Ishikawa (cell line): ENCODE measurements around the gene NMUR1.

Source experiments
- CEBPB ChIP-seq: IDR thresholded peaks from 2 replicates; pipeline ENCODE4 v1.6.1; 2012
- CREB1 ChIP-seq: IDR thresholded peaks from 2 replicates; pipeline ENCODE4 v1.6.1; 2012; ENCODE audit warnings: low read depth
- EGR1 ChIP-seq: IDR thresholded peaks from 2 replicates; pipeline ENCODE4 v1.6.1; 2012
- EP300 ChIP-seq: IDR thresholded peaks from 2 replicates; pipeline ENCODE4 v1.6.1; 2012; ENCODE audit warnings: borderline replicate concordance
- FOXM1 ChIP-seq: IDR thresholded peaks from 2 replicates; pipeline ENCODE4 v1.6.1; 2012; ENCODE audit warnings: low read depth, borderline replicate concordance
- MAX ChIP-seq: IDR thresholded peaks from 2 replicates; pipeline ENCODE4 v1.6.1; 2012
- NFIC ChIP-seq: IDR thresholded peaks from 2 replicates; pipeline ENCODE4 v1.6.1; 2012
- RAD21 ChIP-seq: IDR thresholded peaks from 2 replicates; pipeline ENCODE4 v1.6.1; 2012; ENCODE audit warnings: low read depth
- REST ChIP-seq: IDR thresholded peaks from 2 replicates; pipeline ENCODE4 v1.6.1; 2012; ENCODE audit warnings: low read depth, mild to moderate bottlenecking
- TAF1 ChIP-seq: IDR thresholded peaks from 2 replicates; pipeline ENCODE4 v1.6.1; 2012; ENCODE audit warnings: low read depth, mild to moderate bottlenecking
- TCF12 ChIP-seq: IDR thresholded peaks from 2 replicates; pipeline ENCODE4 v1.6.1; 2012; ENCODE audit warnings: low read depth
- TEAD4 ChIP-seq: IDR thresholded peaks from 2 replicates; pipeline ENCODE4 v1.6.1; 2012
- USF1 ChIP-seq: IDR thresholded peaks from 2 replicates; pipeline ENCODE4 v1.6.1; 2012
- YY1 ChIP-seq: IDR thresholded peaks from 2 replicates; pipeline ENCODE4 v1.6.1; 2012; ENCODE audit warnings: low read depth
- ZBTB7A ChIP-seq: IDR thresholded peaks from 2 replicates; pipeline ENCODE4 v1.6.1; 2012; ENCODE audit warnings: low read depth

Gene NMUR1, protein sequence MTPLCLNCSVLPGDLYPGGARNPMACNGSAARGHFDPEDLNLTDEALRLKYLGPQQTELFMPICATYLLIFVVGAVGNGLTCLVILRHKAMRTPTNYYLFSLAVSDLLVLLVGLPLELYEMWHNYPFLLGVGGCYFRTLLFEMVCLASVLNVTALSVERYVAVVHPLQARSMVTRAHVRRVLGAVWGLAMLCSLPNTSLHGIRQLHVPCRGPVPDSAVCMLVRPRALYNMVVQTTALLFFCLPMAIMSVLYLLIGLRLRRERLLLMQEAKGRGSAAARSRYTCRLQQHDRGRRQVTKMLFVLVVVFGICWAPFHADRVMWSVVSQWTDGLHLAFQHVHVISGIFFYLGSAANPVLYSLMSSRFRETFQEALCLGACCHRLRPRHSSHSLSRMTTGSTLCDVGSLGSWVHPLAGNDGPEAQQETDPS

GRCh38 chr2:231530099-231531011, at the start of gene NMUR1:
NMUR1 (minus strand) TSS chr2:231530445; CDS start chr2:231530361, 84 bp downstream.
- TF ChIP-seq CREB1 (no peak), EP300 (no peak), RAD21 (peak; percentile 57; the same call in 1 of the 2 replicates), EGR1 (no peak), NFIC (no peak), FOXM1 (no peak), YY1 (no peak), TAF1 (no peak), TEAD4 (no peak), ZBTB7A (0 out of 2 replicates have a peak, but pooled peaks have one; percentile 65), CEBPB (no peak), USF1 (no peak), TCF12 (no peak), MAX (0 out of 2 replicates have a peak, but pooled peaks have one; percentile 15), REST (no peak)

GRCh38 chr2:231579560-231579959, 49.3 kb upstream of the NMUR1 start:
- TF ChIP-seq TAF1 = no peak
- TF ChIP-seq USF1 = no peak
- TF ChIP-seq FOXM1 = no peak
- TF ChIP-seq RAD21 = no peak
- no peak for TF ChIP-seq CREB1
- TF ChIP-seq YY1 = no peak
- no peak for TF ChIP-seq MAX
- TF ChIP-seq REST = no peak

DNA sequence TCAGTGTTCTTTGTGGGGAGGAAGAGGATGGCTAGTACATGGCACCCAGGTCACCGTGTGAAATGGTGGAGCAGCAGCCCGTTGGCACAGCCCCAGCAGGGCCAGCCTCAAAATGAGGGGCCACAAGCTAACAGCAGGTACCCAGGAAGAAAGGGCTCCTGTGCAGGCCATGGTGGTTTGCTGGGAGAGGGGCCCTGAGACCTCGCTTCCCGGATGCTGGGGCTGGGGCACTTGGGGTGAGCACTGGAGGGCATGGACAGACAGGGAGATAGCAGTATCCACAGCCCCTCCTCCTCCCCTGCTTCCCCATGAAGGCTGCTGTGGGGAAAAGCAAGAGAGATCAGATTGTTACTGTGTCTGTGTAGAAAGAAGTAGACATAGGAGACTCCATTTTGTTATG, 46.2 kb upstream of the NMUR1 start:
- no peak for TF ChIP-seq MAX
- TF ChIP-seq TAF1 = no peak
- no peak for TF ChIP-seq TCF12
- TF ChIP-seq ZBTB7A = no peak

DNA sequence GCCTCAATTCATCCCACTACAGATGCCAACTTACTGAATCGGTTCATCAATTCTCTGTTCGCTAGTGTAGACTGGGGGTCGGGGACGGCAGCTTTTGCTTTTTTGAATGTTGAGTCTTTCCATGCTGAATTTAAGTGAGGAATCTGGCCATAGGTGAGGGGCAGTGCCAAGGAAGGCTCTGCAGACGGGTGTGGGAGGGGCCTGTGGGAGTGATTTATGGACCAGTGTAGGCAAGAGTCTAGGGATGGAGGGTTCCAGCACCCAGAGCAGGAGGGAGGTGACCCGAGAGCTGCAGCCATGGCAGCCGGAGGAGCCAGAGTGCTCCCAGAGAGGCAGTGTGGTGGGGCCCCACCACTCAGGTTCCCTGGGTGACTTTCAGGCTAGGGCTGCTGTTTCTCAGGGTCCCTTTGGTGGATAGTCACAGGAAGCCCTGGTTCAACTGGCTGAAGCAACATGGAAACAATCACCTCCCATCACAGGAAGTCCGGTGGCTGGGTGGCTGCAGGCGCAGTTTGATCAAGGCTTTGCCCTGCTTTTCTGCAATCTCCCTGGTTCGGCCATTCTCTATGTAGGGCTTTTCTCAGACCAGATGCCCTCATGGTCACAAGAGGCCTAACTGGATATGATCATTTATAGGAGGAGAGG, 45.5 kb upstream of the NMUR1 start:
- TF ChIP-seq CEBPB (no peak), TAF1 (no peak), MAX (no peak), YY1 (no peak), USF1 (no peak), NFIC (no peak), EGR1 (no peak), CREB1 (no peak), REST (no peak), RAD21 (no peak), EP300 (no peak), TCF12 (no peak), FOXM1 (no peak), ZBTB7A (no peak)
